Cortex of kidney (tissue), 1 donor: ENCODE measurements around the gene AHCYL2.
"Not testable (repeated sequence)": the region's sequence is repeated elsewhere in the genome, so short reads cannot be mapped to it uniquely, and the experiment has no call there.

Experiments
- DNase-seq: peaks from one replicate; lab custom pipeline; 2025; lab: John Stamatoyannopoulos, UW

Gene AHCYL2

GRCh38 chr7:129244220-129244619, 19.4 kb downstream of the AHCYL2 start:
- DNase-seq, result no peak

DNA sequence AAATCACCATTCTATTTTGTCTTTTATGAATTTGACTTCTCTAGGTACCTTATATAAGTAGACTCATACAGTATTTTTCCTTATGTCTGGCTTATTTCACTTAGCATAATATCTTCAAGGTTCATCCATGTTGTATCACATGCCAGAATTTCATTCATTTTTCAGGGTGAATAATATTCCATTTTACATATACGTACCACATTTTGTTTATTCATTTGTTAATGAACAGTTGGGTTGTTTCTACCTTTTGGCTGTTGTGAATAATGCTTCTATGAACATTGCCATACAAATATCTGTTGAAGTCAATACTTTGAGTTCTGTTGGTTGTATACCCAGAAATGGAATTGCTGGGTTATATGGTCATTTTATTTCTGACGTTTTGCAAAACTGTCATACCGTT, 20.7 kb downstream of the AHCYL2 start:
- no peak for DNase-seq

- no peak for DNase-seq
Observed at GRCh38 chr7:129247087-129247486, 22.3 kb downstream of the AHCYL2 start.

- DNase-seq, result no peak
Observed at GRCh38 chr7:129252128-129252527, 27.3 kb downstream of the AHCYL2 start.

GRCh38 chr7:129252603-129253002, 27.8 kb downstream of the AHCYL2 start:
- not testable (repeated sequence) for DNase-seq

GRCh38 chr7:129255800-129256199, 31.0 kb downstream of the AHCYL2 start:
- DNase-seq, result no peak

GRCh38 chr7:129256221-129256620, 31.4 kb downstream of the AHCYL2 start:
- no peak for DNase-seq

GRCh38 chr7:129257168-129257567, 32.3 kb downstream of the AHCYL2 start:
- no peak for DNase-seq

DNA sequence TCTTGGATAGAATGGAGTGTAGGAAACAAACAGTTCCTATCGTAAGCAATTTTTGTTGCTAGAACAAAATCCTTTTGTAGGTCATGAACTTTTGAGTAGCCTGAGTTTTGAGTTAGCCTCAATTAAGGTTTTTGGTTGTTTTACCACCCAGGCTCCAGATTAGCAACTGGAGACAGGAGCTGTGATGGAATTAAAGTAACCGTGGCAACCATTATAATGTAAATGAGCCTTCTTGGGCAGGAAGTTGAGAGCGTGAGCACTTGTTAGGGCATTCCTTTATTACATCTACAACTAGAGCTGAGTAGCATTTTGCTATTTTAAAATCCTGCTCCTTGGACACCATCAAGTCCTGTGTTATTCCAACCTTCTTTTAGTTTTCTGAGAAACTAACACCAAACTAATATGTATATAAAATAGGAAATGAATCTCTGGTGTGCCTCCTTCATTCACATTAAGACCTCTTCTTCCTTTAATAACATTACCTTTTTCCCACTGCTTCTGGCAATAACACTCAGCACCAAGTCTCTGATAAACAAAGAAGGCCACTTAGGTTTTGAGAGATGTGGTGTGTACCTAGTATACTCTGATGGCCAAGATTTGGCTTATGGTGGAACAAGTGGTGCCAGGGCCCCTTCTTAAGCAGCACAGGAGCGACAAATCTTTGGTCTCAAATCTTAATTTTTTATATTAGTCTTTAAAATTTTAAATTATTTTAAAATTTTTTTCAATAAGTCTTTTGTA, 34.0 kb downstream of the AHCYL2 start:
- DNase-seq, result no peak

GRCh38 chr7:129262324-129262723, 37.5 kb downstream of the AHCYL2 start:
- DNase-seq, result no peak

DNA sequence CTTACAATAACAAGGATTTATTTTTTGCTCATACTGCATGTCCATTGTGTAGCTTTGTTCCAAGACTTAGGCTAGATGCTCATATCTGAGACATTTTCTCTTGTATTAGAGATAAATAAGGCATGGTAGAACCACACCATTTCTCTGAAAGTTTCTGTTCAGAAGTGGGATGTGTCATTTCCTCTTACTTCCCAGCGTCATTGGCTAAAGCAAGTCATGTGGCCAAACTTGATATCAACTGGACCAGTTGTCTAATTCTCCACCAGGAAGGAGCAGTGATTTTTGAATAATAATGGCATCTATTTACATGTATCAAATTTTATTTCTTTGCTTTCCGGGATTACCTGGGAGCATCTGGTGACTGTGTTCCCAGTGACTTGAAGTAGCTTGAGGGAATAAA, 38.3 kb downstream of the AHCYL2 start:
- no peak for DNase-seq

DNA sequence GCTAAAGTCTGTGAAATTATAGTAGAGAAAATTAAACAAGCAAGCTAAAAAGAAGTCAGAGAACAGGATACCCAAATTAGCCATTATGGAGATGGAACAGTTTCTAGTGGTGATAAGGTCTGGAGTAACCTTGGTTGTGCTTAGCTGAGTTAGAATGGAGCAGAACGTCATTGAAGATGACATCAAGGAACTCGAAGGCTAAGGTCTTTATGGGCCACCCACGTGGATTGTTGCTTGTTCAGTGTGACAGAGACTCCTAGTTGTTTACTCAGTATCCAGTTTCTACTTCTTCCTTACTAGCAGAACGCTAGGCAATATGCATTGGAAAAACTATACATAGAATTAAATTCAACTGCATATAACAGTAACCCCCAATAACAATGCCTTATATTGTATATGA, 39.7 kb downstream of the AHCYL2 start:
- DNase-seq, result no peak

GRCh38 chr7:129265328-129265727, 40.5 kb downstream of the AHCYL2 start:
- DNase-seq, result no peak

DNA sequence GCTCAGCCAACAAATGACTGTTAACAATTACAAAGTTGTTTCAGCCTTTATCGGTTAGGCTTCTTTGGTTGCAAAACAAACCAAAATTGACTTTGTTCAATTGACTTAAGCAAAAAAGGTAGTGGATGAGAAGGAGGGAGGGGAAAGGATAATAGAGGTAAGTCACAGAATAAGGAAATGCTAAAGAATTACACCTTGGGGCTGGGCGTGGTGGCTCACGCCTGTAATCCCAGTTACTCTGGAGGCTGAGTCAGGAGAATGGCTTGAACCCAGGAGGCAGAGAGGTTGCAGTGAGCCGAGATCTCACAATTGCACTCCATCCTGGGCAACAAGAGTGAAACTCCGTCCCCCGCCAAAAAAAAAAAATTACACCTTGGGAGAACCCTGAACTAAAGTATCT, 41.4 kb downstream of the AHCYL2 start:
- DNase-seq, result no peak

- DNase-seq, result no peak
Observed at GRCh38 chr7:129270077-129270476, 45.2 kb downstream of the AHCYL2 start.

- no peak for DNase-seq
Observed at GRCh38 chr7:129271500-129272355, 46.9 kb downstream of the AHCYL2 start.

DNA sequence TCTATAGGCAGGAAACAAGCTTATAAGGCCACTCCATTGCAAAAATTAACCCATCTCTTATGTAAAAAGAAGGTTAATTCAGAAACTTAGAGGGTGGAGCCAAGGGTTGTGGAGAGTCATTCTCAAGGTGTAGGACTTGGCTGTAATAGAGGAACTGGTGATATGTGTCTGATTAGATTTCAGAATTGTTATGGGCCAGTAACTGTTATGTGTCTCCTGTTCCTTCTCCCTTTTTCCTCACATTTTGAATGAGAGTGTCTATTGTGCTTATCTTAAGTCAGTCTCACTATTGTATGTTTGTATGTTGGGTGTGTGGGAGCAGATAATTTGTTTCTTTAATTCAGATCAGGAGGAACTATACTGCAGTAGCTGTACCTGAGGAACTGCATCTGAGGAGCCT, 49.1 kb downstream of the AHCYL2 start:
- no peak for DNase-seq

GRCh38 chr7:129277629-129278028, 52.8 kb downstream of the AHCYL2 start:
- DNase-seq, result no peak

GRCh38 chr7:129278688-129279087, 53.9 kb downstream of the AHCYL2 start:
- DNase-seq, result no peak

DNA sequence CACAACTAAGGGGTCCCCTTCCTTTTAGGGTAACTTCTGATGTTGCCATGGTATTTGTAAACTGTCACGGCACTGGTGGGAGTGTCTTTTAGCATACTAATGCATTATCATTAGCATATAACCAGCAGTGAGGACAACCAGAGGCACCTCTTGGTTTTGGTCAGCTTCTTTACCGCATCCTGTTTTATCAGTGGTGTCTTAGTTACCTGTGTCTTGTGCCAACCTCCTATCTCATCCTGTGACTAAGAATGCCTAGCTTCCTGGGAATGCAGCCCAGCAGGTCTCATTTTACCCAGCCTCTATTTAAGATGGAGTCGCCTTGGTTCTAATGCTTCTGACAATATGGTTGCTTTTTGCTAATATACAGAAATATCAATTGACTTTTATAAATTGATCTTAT, 54.9 kb downstream of the AHCYL2 start:
- DNase-seq, result no peak

GRCh38 chr7:129281163-129281562, 56.3 kb downstream of the AHCYL2 start:
- DNase-seq, result no peak

DNA sequence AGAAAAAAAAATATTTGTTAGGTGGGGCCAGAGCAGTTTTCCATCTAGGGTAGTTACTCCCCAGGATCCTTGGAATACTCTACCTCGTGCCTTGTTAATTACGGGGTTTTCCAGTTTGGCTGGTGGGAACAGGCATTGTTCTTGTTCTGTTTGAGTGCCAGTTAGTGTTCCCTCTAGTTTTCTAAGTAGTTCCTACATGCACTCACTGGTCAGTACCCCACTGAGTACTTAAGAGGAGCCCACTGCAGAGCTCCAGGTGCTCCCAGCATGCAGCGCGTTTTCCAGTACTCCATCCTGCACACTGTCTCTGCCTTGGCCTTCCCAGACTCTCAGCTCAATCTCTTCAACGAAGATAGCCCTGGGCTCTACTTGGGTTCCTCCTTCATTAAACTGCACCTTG, 58.0 kb downstream of the AHCYL2 start:
- DNase-seq, result no peak

DNA sequence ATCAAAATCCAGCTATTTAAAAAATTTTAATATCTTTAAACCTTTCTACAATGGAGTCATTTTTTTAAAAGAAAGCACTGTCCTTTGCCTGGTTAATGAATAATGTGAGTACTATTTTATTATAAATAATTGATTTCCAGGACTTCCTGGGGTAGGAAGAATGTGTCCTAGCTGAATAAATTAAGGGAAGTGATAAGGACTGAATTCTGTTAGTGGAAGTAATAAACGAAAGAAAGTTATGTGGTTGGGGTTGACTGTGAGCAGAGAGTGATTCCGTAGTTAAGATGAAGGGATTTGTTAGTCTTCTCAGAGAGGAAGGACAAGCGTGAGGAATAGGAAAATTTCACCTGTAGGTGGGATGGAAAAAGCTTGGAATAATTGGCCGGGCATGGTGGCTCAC, 59.1 kb downstream of the AHCYL2 start:
- no peak for DNase-seq
